Cerebellar nuclear complex (tissue), 1 donor: ENCODE data around the gene JCHAIN.
"Not testable (repeated sequence)": the region's sequence is repeated elsewhere in the genome, so short reads cannot be mapped to it uniquely, and the experiment has no call there.

Source experiments
- DNase-seq, 2 experiments: peaks; one replicate each; lab custom pipeline; 2025; lab: John Stamatoyannopoulos, UW

The JCHAIN gene

GRCh38 chr4:70666369-70666768 lies at the start of gene JCHAIN:
Gene JCHAIN, minus strand, starts transcription at chr4:70666508. Its CDS starts 18 bp downstream, at chr4:70666490.
- DNase-seq = no peak

DNA sequence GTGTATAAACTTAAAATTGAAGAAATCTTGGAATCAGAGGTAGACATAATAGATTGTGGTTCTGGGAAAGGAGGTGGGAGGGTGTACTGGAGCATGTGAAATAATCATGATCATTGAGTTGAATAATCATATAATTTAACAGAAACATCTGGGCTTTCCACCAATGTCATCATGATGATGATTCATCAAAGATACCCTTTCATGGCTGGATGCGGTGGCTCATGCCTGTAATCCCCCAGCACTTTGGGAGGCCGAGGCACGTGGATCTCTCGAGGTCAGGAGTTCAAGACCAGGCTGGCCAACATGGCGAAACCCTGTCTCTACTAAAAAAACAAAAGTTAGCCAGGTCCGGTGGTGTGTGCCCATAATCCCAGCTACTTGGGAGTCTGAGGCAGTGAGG lies 48.8 kb upstream of the JCHAIN start:
- no peak for DNase-seq

- no peak for DNase-seq
Measured at GRCh38 chr4:70714079-70714887, 48.0 kb upstream of the JCHAIN start.

- no peak for DNase-seq
Measured at GRCh38 chr4:70713453-70714078, 47.3 kb upstream of the JCHAIN start.

DNA sequence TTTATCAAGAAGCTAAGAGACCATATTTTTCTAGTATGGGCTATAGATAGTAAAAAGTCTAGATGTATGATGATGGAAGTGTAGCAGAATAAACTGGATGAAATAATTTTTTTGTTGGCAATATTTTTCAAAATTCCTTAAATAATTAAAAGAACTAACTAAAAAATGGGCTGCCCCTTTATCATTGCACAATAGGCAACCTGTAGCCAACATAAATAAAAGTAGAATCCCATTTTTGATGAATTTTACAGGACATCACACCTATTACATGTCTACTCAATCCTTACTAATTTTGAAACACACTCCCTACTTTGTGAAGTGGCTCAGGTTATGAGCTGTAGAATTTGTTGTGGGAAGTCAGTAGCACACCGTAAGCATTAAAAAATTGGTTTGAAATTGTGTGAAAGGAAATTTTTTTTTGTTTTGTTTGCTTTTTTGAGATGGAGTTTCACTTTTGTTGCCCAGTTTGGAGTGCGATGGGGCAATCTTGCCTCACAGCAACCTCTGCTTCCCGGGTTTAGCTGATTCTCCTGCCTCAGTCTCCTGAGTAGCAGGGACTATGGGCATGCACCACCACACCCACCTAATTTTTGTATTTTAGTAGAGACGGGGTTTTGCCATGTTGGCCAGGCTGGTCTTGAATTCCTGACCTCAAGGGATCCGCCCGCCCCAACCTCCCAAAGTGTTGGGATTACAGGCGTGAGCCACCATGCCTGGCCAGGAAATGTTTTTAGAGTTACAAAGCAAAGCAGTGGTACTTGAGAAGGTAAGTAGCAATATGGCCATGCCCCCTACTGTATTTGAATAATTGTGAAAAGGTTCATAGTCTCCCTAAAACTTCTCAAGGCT lies 46.5 kb upstream of the JCHAIN start:
- no peak for DNase-seq

- no peak for DNase-seq
Measured at GRCh38 chr4:70712150-70712549, 45.8 kb upstream of the JCHAIN start.

GRCh38 chr4:70711599-70711998 lies 45.3 kb upstream of the JCHAIN start:
- DNase-seq = no peak

GRCh38 chr4:70709611-70710205 lies 43.4 kb upstream of the JCHAIN start:
- DNase-seq = no peak

GRCh38 chr4:70706516-70706915 lies 40.2 kb upstream of the JCHAIN start:
- no peak for DNase-seq

GRCh38 chr4:70706044-70706461 lies 39.7 kb upstream of the JCHAIN start:
- no peak for DNase-seq

GRCh38 chr4:70705183-70706043 lies 39.1 kb upstream of the JCHAIN start:
- no peak for DNase-seq

DNA sequence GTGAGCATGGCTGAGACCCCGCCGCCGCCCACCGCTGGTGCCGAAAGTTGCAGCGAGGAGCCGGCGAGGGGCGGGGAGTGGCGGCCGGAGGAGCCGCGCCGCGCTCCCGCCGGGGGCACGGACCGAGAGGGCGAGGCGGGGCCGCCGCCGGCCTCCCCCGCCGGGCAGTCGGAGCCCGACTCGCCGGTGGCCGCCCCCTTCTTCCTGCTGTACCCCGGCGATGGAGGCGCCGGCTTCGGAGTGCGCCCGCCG lies 38.5 kb upstream of the JCHAIN start:
- DNase-seq = no peak

DNA sequence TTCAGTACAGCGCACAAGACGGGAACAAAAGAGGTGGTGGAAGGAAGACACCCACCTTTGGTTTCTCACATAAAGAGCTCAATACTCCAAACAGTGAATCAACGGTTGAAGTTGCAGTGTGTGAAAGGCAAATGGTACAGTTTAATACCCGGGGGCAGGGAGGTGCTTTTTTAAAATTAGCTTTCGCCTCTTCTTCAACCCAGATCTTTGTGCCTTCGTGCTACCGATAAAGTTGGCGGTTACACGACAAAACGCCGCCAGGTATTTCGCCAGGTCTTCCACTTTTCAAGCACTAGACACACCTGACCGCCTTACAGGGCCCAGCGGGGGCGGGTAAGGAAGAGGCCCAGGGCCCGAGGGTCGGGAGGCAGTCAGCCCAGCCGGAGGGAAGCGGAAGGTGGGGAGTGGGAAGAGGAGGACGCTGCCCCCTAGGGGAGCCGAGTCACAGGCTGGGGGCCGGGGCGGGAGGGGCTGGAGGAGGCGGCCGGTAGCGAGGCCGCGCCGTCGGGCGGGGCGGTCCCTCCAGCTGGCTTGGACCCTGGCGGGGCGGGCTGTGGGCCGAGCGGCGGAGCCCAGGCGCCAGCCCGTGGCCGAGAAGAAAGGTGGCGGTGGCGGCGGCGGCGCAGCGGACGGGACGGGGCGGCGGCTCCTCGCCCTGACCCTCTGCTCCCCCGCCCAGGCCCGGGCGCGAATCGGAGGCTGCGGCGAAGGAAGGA lies 38.1 kb upstream of the JCHAIN start:
- no peak for DNase-seq

DNA sequence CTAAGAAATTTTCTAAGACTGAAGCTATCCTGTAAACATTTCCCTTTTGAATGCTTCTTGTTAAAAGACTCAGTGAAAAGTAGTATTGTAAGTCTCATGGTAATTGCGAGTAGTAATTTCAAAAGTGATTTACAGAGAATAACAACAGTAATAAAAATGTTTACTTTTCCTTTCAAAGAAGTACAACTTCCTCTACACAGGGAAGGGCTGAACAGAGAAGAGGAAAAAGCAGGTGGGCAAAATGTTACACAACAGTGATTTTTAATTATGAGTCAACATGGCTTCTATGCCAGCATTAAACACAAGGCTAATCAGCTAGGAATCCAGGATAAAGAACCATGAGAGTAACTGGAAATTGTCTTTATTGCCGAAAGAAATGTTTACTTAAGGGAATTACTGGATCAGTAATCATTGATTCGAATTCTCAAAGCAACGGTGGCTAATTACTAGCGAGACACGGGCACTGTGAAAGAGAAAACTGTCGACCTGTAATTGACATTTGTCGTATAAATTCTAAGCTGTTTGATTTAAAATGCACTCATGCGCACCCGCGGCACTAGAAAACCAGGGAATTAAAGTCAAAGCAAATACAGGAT lies 37.4 kb upstream of the JCHAIN start:
- no peak for DNase-seq

DNA sequence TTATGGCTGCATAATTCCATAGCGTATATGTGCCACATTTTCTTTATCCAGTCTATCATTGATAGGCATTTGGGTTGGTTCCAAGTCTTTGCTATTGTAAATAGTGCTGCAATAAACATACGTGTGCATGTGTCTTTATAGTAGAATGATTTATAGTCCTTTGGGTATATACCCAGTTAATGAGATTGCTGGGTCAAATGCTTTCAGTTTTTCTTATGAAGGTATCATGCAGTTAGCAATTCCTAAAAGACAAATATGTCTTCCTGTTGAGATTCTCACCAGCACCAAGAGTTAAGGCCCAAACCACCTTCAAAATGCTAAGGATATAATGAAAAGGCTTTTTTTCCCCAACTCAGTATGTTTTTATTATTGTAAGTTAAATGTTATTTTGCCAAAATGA lies 36.3 kb upstream of the JCHAIN start:
- not testable (repeated sequence) for DNase-seq

GRCh38 chr4:70701271-70701670 lies 35.0 kb upstream of the JCHAIN start:
- DNase-seq = no peak

DNA sequence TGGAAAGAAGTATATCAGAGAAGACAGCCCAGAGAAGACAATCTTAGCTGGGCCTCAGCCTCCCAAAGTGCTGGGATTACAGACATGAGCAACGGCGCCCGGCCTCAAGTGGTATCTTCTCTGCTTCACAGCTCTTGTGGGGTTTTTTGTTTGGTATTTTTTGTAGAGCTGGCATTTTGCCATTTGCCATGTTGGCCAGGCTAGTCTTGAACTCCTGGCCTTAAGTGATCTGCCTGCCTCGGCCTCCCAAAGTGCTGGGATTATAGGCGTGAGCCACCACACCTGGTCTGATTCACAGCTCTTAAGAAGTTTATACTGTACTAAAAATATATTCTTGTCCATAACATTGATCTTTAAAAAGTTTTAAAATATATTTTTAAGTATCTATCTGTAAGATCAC lies 34.4 kb upstream of the JCHAIN start:
- DNase-seq = no peak

- DNase-seq = not testable (repeated sequence)
Measured at GRCh38 chr4:70698435-70698834, 32.1 kb upstream of the JCHAIN start.

- DNase-seq = not testable (repeated sequence)
Measured at GRCh38 chr4:70694633-70695032, 28.3 kb upstream of the JCHAIN start.

- no peak for DNase-seq
Measured at GRCh38 chr4:70691661-70692060, 25.4 kb upstream of the JCHAIN start.
